Body of pancreas (tissue), 4 donors: ENCODE data around the gene UNC45B.

Experiments
- CTCF ChIP-seq, 7 experiments: fragments of 450-650 bp in 4 of 7; fragments of 200-600 bp in 3 of 7; sonication (generic) in 3 of 7; IDR thresholded peaks; one replicate each; pipeline ENCODE4 v1.5.1; 2016 to 2019; ENCODE audit warnings: antibody characterized with exemption in 7 of 7
- POLR2A ChIP-seq, 3 donors: fragments of 450-650 bp; IDR thresholded peaks; one replicate each; pipeline ENCODE4 v1.6.1; 2016; ENCODE audit warnings: antibody characterized with exemption in 3 of 3, mild to moderate bottlenecking in 2 of 3

GRCh38 chr17:35129154-35129972 lies 18.3 kb upstream of the UNC45B start:
- TF ChIP-seq CTCF (IDR thresholded peaks at IDR 0.05) = no peak
- no peak for TF ChIP-seq POLR2A (IDR thresholded peaks at IDR 0.05)
